Mucosa of descending colon (tissue), 3 donors: ENCODE data around the gene EPHB6. TPM values are rescaled to one million over a fixed set of nuclear protein-coding genes. Genes with fewer than 3 reads are reported as not detected.

Experiments
- ATAC-seq: fragments of 200-7000 bp; cut with Tn5 transposase; one replicate; pipeline ENCODE4 v1.9.1; 2020; ENCODE audit warnings: mild to moderate bottlenecking, moderate library complexity
- DNase-seq, 3 donors: peaks; one replicate each; pipeline ENCODE4 v3.0.0-alpha.2; 2020
- H3K36me3 ChIP-seq: fragments of 200-600 bp; one replicate; pipeline ENCODE4 v1.8.0; 2021; ENCODE audit warnings: low read depth, mild to moderate bottlenecking
- H3K4me1 ChIP-seq: fragments of 200-600 bp; one replicate; pipeline ENCODE4 v1.8.0; 2021; ENCODE audit warnings: low read depth, mild to moderate bottlenecking
- H3K4me3 ChIP-seq: fragments of 200-600 bp; one replicate; pipeline ENCODE4 v1.8.0; 2021; ENCODE audit warnings: mild to moderate bottlenecking
- H3K9me3 ChIP-seq: fragments of 200-600 bp; one replicate; pipeline ENCODE4 v1.8.0; 2021; ENCODE audit warnings: mild to moderate bottlenecking
- CTCF ChIP-seq: fragments of 200-600 bp; IDR thresholded peaks from one replicate; pipeline ENCODE4 v1.8.0; 2022; ENCODE audit warnings: antibody characterized with exemption, mild to moderate bottlenecking
- intact Hi-C, 2 donors: fragments of 100-400 bp; cut with DNase I in 1 of 2; cut with micrococcal nuclease in 1 of 2; formaldehyde crosslinking; loops; one replicate each; pipeline versions ENCODE4 v1.11.0 to v1.11.1; 2022; cut with DNase I, micrococcal nuclease
- total RNA-seq, 3 donors: library from RNA; stranded (reverse); fragmentation: NEBNext Ultra II Directional in 2 of 3; extraction: Animal tissue kit (Norgen Biotek cat#: 25700) in 2 of 3; gene quantifications; one replicate each; pipeline versions ENCODE4 v1.2.1 to v1.2.4, GENCODE V29; 2021 to 2023
- donor health status: DM: no; HTN: no; CAD: no; lungs with moderate emphysema.
- donor health status: DM: no; HTN: no; CAD: no.
- donor health status: DM: no; HTN: yes; CAD: no.

The EPHB6 gene
- total RNA-seq, 3 donors from 2014 or later = 1.2 to 8.7 (median 2.6) TPM

GRCh38 chr7:142914121-142914520 lies 59.2 kb downstream of the EPHB6 start:
- ATAC-seq = no peak
- no peaks in the 10 kb centered on the region for H3K4me1 ChIP-seq
- intact Hi-C loops = no loop called here

GRCh38 chr7:142915315-142915714 lies 60.4 kb downstream of the EPHB6 start:
- intact Hi-C loops = no loop called here
- no peaks in the 10 kb centered on the region for H3K9me3 ChIP-seq
- no peaks in the 10 kb centered on the region for H3K4me1 ChIP-seq
- no peak for ATAC-seq
- no peaks in the 10 kb centered on the region for H3K36me3 ChIP-seq
- no peak overlapping the region for H3K4me3 ChIP-seq
- no peak for TF ChIP-seq CTCF
- no peak for DNase-seq

More at GRCh38 chr7:142914121-142914520, 59.2 kb downstream of the EPHB6 start:
- DNase-seq = no peak
- no peak for TF ChIP-seq CTCF
- Histone ChIP-seq H3K9me3 (no peaks in the 10 kb centered on the region), H3K36me3 (no peaks in the 10 kb centered on the region), H3K4me3 (no peak overlapping the region)

GRCh38 chr7:142916508-142916907 lies 61.6 kb downstream of the EPHB6 start:
- Histone ChIP-seq H3K9me3 (no peaks in the 10 kb centered on the region), H3K36me3 (no peaks in the 10 kb centered on the region), H3K4me1 (no peaks in the 10 kb centered on the region), H3K4me3 (no peak overlapping the region)
- no peak for DNase-seq
- no peak for ATAC-seq
- intact Hi-C loops = no loop called here
- no peak for TF ChIP-seq CTCF

- intact Hi-C loops = no loop called here
- no peak for ATAC-seq
- no peak for TF ChIP-seq CTCF
- Histone ChIP-seq H3K4me3 (no peak overlapping the region), H3K9me3 (no peaks in the 10 kb centered on the region), H3K36me3 (no peaks in the 10 kb centered on the region), H3K4me1 (no peaks in the 10 kb centered on the region)
- DNase-seq = no peak
Observed at GRCh38 chr7:142917447-142917846, 62.6 kb downstream of the EPHB6 start.

GRCh38 chr7:142918901-142919300 lies 64.0 kb downstream of the EPHB6 start:
- no peak for TF ChIP-seq CTCF
- Histone ChIP-seq H3K36me3 (no peaks in the 10 kb centered on the region), H3K4me3 (no peak overlapping the region), H3K9me3 (no peaks in the 10 kb centered on the region), H3K4me1 (no peaks in the 10 kb centered on the region)
- intact Hi-C loops = no loop called here
- ATAC-seq = no peak
- no peak for DNase-seq

GRCh38 chr7:142919656-142920055 lies 64.8 kb downstream of the EPHB6 start:
- ATAC-seq = no peak
- no peak for DNase-seq
- no peaks in the 10 kb centered on the region for H3K9me3 ChIP-seq
- H3K36me3 ChIP-seq = no peaks in the 10 kb centered on the region
- intact Hi-C loops = no loop called here
- H3K4me1 ChIP-seq = no peaks in the 10 kb centered on the region
- no peak overlapping the region for H3K4me3 ChIP-seq
- no peak for TF ChIP-seq CTCF
